Fibroblast of the aortic adventitia (primary cell): ENCODE data around the gene CENPO. TPM values are rescaled to one million over a fixed set of nuclear protein-coding genes. Genes with fewer than 3 reads are reported as not detected.

Source experiments
- DNase-seq: peaks from one replicate; pipeline ENCODE4 v3.0.0-alpha.2; 2010; ENCODE audit warnings: low read depth
- H3K4me3 ChIP-seq: 2 replicates; pipeline ENCODE4 v1.5.1; 2011; ENCODE audit warnings: low read depth, mild to moderate bottlenecking, control low read depth, low read length, moderate library complexity
- total RNA-seq: library from RNA; depleted of rRNA; stranded (reverse); fragments of >200 nt; gene quantifications from 2 replicates; pipeline ENCODE4 v1.2.3, GENCODE V29; 2012; ENCODE audit warnings: low replicate concordance
- TF ChIP-seq, protein P1 (sequence below): IDR thresholded peaks from 2 replicates; pipeline ENCODE4 v1.5.1; 2011; ENCODE audit warnings: mild to moderate bottlenecking, low read length, control low read depth, inconsistent platforms; ENCODE audit not compliant: insufficient read depth

Gene CENPO
- total RNA-seq, 1 donor: 35.3 TPM

DNA sequence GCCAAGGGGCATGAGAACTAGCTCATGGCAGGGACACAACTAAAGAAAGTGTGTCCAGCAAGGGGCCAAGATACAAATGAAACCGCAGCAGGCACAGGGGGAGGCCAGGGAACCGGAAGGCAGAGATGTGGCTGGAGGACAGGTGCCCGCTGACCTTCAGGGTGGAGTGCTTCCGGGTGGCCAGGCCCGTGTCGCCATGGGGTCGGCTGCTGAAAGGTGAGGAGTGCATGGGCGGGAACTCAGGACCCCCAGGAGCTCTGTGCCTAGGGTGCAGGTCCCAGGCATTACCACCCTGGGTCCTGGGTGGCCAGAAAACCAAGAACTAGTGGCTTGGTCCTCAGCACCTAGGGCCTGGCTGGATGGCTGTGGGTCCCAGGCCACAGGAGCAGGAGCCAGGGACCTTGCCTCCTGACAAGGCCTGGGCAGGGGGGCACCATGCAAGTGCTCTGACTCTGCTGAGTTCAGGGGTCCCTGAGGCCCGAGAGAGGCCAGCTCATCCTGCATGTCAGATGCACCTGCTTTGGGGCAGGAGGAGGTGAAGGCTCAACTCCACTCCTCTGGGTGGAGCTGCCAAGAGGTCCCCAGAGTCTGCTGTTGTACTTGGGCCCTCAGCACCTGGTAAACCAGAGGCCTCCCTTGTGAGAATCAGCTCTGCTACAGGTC lies 50.9 kb downstream of the CENPO start:
- no peak for DNase-seq
- TF ChIP-seq, protein P1, sequence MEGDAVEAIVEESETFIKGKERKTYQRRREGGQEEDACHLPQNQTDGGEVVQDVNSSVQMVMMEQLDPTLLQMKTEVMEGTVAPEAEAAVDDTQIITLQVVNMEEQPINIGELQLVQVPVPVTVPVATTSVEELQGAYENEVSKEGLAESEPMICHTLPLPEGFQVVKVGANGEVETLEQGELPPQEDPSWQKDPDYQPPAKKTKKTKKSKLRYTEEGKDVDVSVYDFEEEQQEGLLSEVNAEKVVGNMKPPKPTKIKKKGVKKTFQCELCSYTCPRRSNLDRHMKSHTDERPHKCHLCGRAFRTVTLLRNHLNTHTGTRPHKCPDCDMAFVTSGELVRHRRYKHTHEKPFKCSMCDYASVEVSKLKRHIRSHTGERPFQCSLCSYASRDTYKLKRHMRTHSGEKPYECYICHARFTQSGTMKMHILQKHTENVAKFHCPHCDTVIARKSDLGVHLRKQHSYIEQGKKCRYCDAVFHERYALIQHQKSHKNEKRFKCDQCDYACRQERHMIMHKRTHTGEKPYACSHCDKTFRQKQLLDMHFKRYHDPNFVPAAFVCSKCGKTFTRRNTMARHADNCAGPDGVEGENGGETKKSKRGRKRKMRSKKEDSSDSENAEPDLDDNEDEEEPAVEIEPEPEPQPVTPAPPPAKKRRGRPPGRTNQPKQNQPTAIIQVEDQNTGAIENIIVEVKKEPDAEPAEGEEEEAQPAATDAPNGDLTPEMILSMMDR: no peak
- H3K4me3 ChIP-seq: no peak overlapping the region

GRCh38 chr2:24845691-24846090 lies 52.5 kb downstream of the CENPO start:
- DNase-seq: no peak
- TF ChIP-seq, protein P1: no peak
- H3K4me3 ChIP-seq: no peak overlapping the region

- TF ChIP-seq, protein P1: no peak
- H3K4me3 ChIP-seq: no peak overlapping the region
- no peak for DNase-seq
Observed at GRCh38 chr2:24850944-24851343, 57.7 kb downstream of the CENPO start.

GRCh38 chr2:24852026-24852425 lies 58.8 kb downstream of the CENPO start:
- no peak overlapping the region for H3K4me3 ChIP-seq
- TF ChIP-seq, protein P1: no peak

DNA sequence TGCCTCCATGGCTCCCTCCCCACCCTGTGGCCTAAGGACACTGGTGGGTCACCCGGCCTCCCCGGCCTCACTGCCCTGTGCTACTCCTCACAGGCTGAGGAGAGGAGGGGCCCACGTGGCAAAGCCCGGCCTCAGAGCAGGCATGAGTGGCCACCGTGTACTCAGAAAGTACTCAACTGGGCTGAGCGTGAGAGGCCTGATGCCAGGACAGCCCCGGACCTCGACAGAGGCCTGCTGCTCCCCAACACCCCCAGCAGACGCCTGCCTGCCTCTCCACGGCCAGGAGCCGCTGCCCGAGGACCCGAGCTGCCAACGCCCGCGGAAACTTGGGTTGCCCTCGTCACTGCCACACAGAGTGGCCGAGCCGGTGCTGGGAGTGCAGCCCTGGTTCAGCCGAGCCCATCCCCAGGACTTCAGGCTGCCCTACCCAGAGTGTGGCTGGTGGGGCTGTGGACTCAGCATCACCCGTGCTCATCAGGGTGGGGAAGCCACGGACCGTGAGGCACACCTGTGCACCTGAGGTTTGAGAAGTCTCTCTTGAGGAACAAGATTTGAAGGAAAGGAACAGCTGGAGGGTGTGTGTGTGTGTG lies 59.3 kb downstream of the CENPO start:
- no peak overlapping the region for H3K4me3 ChIP-seq
- DNase-seq: no peak
- TF ChIP-seq, protein P1: no peak

More at GRCh38 chr2:24852026-24852425, 58.8 kb downstream of the CENPO start:
- no peak for DNase-seq

DNA sequence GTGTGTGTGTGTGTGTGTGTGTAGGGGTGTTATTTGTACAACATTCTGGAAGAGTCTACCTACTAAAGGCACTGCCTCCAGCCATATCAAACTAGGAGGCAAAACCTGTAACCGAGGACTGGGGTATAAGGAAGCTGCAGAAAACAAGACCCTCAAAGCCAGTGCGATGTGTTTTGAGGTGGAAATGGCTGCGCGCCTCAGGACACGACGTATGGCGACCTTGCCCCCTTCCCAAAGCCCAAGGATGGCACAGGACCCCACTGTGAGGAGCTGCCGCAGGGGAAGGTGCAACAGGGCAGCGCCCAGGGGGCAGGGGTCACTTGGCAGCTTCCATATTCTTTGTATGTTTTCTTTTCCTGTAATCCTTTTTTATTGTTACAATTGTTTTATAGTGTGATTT lies 59.8 kb downstream of the CENPO start:
- no peak for DNase-seq
- H3K4me3 ChIP-seq: no peak overlapping the region
- TF ChIP-seq, protein P1: no peak

DNA sequence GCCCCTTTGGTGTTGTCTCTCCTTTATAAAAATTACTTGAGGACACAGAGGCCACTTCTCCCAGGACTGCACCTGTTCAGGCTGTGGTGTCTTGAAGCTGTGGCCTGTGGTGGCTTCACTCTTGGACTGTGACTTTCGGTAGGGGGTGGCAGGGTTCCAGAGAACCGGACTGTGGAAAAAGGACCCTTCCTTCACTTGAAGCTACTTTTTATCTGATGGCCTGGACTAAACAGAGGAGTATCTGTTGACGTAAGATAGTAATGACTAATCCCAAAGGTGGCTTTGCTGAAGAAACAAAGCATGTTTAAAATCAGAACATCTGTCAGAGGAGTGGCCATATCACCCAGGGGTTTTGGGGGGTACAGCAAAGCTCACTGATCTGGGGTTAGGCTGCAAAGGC lies 60.8 kb downstream of the CENPO start:
- DNase-seq: no peak
- TF ChIP-seq, protein P1: no peak
- no peak overlapping the region for H3K4me3 ChIP-seq
